HG02943 (cell line): ENCODE results near the gene MPHOSPH9.

Experiments used
- ATAC-seq: cut with Tn5 transposase; IDR thresholded peaks from one replicate; pipeline ENCODE4 v1.9.1; 2021; ENCODE audit warnings: mild to moderate bottlenecking, low read depth, moderate library complexity; ENCODE audit not compliant: unreplicated experiment

Gene MPHOSPH9

DNA sequence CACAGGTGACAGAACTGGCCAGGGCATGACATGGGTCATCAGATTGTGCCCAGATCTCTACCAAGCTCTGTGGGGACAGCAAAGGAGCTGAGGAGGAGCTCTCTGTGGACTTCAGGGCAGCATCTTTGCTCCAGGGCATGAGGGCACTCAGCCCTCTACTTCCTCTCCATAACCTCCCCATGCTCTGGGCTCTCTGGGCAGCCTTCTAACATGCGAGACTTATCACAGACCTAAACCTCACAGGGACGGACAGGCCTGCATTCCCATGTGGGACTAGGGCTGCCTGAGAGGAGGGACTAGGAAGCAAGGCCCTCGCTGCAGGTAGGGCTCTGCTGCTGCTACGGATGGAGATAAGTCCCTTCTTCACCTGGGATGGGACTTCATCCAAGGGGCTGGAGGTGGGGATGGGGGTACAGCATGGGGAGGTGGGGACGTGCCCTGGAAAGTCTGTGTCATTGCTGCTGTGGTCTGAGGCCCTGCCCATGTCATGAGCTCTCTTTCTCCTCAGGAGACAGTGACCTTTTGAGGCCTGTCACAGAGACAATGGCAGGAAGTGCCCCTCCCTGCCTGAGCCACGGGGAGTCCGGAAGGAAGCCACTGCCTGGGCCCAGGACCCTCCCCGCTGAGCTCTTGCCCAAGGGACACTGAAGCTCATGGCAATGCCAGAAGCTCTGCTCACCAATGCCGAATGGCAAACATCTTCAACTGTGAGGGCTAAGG, 126.1 kb downstream of the MPHOSPH9 start:
- ATAC-seq: no peak

DNA sequence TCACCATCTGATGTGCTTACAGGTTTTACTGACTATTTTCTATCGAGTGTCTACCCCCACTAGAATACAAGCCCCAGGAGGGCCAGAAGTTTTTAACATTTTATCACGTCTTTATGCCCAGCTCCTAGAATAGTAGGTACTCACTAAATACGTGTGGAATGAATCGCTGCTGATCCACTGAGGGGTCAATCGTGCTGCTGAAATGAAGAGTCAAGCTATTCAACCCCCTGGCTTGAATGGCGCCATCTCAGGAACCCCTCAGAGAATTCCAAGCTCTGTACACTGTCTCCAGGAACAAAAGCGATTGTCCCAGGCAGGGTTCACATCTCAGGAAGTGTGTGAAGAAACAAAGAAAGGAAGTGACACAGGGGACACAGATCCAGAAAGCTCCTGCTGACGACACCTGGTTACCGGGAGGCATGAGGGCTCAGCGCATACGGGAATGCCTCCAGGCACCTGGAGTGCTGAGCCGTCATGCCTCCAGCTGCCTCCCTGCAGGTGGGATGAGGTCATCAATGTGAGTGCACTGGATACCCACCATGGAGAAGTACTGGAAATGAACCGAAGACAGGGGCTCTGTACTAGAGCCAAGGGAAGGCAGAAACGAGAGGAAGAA, 127.6 kb downstream of the MPHOSPH9 start:
- no peak for ATAC-seq

DNA sequence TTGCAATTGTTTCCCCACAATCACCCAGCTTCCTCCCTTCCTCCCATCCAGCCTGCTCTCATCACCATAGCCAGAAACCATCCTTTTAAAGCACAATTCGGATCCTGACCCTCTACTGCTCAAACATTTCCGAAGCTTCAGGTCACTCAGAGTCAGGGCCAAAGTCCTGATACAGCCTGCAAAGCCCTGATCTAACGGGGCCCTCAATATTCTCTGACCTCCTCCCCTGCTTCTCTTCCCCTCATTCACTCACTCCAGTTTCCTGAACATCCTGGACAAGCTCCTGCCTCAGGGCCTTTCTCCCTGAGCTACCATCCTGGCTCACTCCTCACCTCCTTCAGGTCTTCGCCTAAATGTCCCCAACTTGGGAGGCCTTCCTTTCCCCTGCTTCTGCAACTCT, 128.1 kb downstream of the MPHOSPH9 start:
- ATAC-seq: no peak
